Measurements from ENCODE around the gene GLRX5. TPM values are rescaled to one million over a fixed set of nuclear protein-coding genes. Genes with fewer than 3 reads are reported as not detected.

Gene GLRX5
- total RNA-seq, 1 donor from 2014 or later: 38.9 TPM

Other genes with a start within 250 kb of the GLRX5 start
- gene CLMN, start 215.1 kb upstream of the GLRX5 start, total RNA-seq (ENCODE audit: unreplicated experiment): 17.6 TPM
- gene SYNE3, start 18.4 kb upstream of the GLRX5 start, total RNA-seq (ENCODE audit: unreplicated experiment): 7.1 TPM
- gene TCL1B, start 151.4 kb downstream of the GLRX5 start, total RNA-seq (ENCODE audit: unreplicated experiment): not detected
- not detected for gene TCL1A, start 179.1 kb downstream of the GLRX5 start, total RNA-seq (ENCODE audit: unreplicated experiment)

All from glutamatergic neuron (in vitro differentiated cells).